HG03039 (cell line): Measurements from ENCODE around the gene METTL1.
A peak's percentile ranks its signal among the peaks of the same experiment; 100 is the strongest.
"Not testable (repeated sequence)": the region's sequence is repeated elsewhere in the genome, so short reads cannot be mapped to it uniquely, and the experiment has no call there.

Source experiments
- ATAC-seq: cut with Tn5 transposase; IDR thresholded peaks from one replicate; pipeline ENCODE4 v1.9.1; 2021; ENCODE audit warnings: mild to moderate bottlenecking, moderate library complexity; ENCODE audit not compliant: unreplicated experiment

METTL1 gene

DNA sequence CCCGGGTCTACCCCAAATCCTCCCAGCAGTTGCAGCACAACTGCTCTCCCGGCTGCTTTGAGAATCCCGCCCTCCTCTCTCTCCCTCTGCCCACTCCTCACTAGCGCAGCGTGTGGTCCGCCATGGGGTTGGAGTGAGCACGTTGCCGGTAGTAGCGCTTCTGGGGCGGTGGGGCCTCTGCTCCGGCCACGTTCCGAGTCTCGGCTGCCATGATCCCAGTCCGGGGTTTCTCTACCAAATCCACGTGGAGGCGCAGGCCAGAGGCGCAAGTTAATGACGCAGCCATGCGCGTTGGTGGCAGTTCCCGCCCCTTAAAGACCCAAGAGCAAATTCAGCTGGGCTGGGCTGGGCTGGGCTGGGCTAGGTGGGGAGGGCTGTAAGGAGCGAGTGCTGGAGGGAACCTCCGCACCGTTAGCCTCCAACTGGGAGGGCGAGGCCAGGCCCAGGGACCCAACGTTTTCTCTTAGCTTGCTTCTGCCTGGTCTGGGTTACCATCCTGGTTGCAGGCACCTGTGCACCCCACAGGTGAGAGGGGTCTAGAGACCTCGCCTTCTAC is at the start of gene METTL1:
METTL1 (minus strand) TSS at position 233 of the 556 bp plus-strand sequence; CDS start at position 211, 22 bp downstream.
- peak; percentile 69 for ATAC-seq

DNA sequence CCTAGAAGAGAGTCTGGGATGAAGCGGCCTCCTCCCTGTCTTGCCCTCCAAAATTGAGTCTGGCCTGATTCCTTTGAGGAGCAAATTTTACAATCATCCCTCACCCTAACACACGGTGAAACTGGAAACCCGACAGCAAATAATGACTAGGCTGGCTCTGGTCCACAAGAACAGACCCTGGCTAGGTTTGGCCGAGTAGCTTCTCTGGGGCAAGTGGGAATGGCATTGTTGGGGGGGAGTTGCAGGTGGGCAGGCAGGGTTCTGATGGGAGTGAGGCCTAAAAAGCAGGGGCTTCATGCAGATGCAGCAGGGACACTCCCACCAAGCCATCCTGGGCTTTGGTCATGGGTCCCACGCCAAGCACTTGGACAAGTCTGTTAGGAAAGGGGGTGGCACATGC is 49.1 kb upstream of the METTL1 start:
- not testable (repeated sequence) for ATAC-seq

- ATAC-seq: not testable (repeated sequence)
Observed at GRCh38 chr12:57820119-57820518, 48.2 kb upstream of the METTL1 start.

- not testable (repeated sequence) for ATAC-seq
Observed at GRCh38 chr12:57817990-57818331, 46.1 kb upstream of the METTL1 start.

GRCh38 chr12:57817261-57817989 is 45.5 kb upstream of the METTL1 start:
- no peak for ATAC-seq

DNA sequence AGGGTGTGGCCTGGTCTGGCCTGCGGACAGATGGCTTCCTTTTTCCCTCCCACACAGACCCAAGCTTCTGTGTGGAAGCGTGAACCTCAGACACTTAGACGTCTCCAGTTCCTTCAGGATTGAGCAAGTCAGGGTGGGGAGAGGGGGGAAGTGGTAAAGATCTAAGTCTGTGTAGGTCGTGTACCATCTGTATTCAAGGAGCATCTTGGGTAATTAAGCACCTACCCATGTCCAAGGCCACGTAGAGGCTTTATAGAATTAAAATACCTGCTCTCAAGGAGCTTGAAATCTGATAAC is 44.9 kb upstream of the METTL1 start:
- no peak for ATAC-seq

DNA sequence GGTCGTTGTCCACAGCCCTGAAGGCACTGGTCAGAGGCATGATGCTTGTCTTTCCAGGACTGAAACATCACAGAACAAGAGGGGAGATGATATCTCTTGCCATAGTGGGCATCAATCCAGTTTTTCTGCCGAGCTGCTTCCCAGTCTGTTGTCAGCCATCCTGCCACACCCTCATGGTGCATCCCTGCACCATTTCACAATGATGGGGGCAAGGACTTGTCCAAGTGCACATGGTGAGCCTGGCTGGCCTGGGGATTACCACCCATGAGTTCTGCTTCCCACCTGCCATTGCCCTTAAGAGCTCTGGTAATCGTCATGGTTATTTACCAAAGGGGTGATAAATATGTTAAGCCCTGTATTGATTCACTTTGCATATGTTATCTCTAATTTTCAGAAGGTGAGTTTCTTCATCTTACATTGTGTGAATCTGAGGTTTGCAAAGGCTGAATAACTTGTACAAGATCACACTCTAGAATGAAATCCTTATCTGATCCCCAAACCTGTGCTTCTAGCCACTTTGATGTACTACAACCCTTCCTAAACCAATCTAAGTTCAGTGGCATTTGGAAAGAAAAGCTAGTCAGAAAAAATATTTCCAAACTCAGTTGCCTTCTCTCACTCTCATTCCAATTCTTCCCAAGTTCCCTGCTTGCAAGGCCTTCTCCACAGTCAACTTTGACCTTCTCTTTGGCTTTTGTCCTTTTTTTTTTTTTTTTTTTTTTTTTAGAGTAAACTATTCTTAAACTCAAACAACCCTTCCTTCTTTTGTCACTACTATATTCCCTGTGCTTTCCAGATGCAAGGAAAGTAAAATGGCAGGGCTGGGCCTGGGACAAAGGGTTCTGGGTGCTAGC is 44.3 kb upstream of the METTL1 start:
- no peak for ATAC-seq

DNA sequence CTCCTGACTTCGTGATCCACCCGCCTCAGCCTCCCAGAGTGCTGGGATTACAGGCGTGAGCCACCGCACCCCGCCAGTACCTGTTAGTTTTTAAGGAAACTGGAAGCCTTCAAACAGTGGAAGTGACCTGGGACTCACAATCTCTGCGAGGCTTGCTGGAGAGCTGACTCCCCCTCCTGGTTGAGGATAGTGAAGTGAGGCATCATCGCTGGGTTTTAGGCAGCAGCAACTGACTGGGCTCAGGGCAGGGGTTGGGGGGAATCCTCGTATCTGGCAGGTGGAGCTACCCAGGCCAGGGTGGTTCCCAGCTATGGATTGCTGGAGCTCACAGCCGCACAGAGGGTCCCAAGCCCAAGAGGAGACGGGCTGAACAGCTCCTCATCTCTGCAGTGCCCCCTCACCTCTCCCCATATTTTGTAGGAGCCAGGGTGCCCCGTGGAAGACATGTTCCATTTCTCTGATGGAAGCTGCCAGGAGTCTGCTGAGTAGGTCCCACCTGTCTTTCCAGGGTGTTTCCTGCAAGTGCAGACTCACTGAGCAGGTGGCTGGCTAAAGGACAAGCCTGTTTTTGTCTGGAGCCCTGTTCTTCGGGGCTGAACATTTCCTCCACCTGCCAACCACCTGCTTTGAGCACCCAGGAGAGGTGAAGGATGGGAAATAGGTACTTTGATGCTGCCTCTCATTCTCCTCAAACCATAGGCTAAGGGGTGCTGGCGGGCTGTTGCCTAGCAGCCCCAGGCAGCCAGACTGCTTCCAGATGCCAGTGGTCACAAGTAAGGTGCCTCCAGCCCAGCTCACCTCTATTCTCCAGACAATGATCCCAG is 43.5 kb upstream of the METTL1 start:
- no peak for ATAC-seq

DNA sequence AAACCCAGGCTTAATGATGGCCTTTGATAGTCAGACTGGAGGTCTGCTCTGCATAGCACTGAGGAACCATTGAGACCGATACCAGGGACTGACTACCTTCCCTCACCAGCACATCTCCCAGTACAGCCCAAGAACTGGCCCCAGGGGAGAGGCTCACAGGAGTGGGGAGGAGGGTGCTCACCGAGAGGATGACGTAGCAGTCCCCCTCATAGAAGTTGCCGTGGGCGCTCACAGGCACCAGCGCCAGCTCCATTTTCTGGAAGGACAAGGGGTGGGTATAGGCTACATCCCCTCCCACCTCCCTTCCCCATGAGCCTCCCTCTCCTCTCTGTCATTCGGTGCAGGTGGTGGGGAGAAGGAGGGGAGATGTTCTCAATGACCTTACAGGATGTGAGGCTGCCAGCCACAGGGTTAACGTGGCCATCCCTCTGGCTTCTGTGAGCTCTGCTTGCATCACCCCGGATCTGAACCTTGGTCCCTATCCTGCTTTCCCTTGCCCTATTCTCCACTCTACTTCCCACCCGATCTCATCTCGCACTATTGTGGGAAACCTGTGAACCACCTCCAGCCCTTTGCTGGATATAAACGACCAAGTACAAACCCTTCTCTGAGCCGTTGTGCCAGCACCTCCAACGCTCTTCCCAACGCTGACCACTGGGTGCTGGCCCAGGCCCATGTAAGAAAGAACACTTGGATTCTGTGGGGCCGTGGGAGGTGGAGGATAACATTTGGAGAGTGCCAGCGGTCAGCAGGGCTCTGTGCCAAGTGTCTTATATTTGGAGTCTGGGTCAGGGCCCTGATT is 42.3 kb upstream of the METTL1 start:
- no peak for ATAC-seq

GRCh38 chr12:57813111-57813970 is 41.4 kb upstream of the METTL1 start:
- ATAC-seq: no peak

DNA sequence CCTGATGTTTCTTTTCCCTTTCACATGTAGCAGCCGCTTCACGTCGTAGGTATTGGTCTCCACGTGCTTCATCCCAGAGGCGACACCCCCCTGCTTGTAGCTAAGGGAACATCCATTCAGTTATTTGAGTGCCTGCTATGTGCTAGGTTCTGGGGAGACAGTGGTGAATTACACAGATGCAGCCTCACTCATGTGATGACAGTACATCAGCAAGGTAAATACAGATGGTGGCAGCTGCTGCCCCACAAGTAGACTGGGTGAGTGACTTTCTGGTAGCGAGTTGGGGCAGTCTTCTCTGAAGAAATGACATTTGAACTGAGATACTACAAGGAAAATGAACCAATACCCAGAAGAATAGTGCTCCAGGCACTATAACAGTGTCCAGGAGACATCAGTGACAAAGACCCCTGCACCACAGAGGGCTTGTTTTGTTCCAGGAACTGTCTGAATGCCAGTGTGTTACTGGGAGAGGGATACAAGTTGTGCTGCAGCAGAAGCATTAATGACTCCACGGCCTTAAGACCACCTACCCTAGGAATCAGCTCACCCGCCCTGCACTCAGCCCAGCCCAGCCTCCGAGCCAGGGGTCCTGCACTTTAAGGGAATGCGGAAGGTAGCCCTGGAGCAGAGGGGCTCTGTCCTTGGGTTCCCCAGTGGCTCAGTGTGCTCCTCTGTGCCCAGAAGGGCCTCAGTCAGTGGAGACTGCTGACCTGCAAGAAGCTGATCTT is 39.3 kb upstream of the METTL1 start:
- ATAC-seq: no peak

DNA sequence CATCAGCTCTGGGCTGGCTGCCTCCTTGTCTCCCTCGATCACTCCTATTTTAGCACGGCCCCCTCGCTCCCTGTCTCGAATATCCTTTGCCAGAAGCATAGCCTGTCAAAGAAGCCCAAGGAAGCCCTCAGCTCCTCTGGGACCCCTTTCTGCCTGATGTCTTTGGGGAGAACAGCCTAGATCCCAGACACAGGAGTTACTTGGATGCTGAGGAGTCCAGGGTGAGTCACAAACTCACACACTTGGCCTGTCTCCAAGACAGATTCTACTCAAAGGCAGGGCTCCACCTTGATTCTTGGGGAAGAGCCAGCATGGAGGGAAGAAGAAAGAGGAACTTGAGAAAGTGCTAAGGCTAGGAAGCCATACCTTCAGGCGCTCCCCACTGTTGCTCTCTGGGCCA is 38.5 kb upstream of the METTL1 start:
- ATAC-seq: no peak

DNA sequence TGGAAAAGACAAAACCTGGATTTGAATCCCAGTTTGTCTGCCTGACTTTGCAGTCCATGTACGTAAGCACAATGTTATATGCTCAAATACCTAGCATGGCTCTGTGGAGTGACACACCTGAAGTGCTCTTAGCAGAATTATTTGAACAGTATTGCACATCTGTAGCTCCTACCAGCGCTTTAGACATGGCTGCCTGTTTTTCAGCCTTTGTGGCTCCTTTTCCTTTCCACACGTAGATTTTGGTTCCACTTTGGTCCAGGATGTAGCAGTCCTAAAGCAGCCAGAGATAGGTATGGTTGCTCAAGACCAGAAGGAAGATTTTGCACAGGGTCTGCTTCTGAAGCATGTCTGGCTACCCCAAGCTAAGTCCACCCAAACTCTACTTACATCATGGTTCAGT is 37.5 kb upstream of the METTL1 start:
- ATAC-seq: no peak

DNA sequence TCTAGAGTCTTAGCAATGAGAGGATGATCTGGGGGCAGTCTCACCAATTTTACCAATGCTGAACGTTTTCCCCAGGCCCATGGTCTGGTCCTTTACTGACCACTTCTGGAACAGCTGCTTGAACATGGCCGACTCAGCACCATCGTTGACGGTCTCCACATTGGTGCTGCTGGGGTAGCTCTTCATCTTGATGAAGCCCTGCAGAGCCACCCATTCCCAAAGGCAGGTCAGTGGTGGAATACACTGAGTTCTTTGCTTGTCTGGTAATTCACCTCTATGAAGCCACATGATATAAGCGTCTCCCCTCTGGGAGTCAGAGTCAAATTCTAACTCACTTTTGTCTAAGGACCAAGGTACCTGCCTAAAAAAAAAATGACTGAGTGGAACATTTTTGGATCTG is 36.4 kb upstream of the METTL1 start:
- ATAC-seq: no peak

- ATAC-seq: no peak
Observed at GRCh38 chr12:57807285-57807684, 35.4 kb upstream of the METTL1 start.

DNA sequence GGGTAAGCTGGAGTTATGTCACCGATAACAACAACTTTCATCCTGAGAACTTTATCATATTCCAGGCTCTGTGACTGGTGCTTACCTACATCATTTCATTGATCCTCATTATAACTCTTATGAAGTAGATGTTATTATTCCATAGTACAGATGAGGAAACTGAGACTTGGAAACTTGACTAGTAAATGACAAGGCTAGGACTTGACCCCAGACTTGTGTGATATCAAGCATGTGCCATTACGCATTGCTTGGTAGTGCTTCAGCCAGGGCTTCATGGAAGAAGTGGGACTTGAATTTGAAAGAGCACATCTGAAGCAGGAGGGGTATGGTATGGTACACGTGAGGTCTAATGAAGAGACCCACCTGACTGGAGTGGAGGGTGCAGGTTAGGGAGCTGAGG is 34.8 kb upstream of the METTL1 start:
- no peak for ATAC-seq

- ATAC-seq: no peak
Observed at GRCh38 chr12:57803319-57803893, 31.5 kb upstream of the METTL1 start.

GRCh38 chr12:57802607-57803006 is 30.7 kb upstream of the METTL1 start:
- ATAC-seq: no peak

DNA sequence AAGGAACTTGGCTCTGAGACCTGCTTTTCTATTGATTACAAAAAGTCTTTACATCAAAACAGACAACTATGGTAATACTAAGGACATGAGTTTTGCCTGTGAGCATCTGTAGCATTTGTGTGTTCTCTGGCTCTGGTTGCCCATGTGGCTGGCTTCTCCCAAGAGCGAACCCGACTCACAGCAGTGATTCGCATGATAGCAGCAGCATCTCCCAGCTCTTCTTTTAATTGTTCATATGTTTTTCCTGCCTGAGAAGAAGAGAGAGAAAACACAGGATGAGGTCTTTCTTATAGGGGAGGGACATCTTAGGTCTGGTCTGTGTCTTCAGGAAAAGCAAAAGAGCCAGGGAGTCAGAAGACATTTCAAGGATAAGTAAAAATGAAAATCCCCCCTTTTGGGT is 29.1 kb upstream of the METTL1 start:
- ATAC-seq: no peak
